Measurements from ENCODE around the gene AKR1D1.
"Not testable (repeated sequence)": the region's sequence is repeated elsewhere in the genome, so short reads cannot be mapped to it uniquely, and the experiment has no call there.

The AKR1D1 gene, protein sequence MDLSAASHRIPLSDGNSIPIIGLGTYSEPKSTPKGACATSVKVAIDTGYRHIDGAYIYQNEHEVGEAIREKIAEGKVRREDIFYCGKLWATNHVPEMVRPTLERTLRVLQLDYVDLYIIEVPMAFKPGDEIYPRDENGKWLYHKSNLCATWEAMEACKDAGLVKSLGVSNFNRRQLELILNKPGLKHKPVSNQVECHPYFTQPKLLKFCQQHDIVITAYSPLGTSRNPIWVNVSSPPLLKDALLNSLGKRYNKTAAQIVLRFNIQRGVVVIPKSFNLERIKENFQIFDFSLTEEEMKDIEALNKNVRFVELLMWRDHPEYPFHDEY

DNA sequence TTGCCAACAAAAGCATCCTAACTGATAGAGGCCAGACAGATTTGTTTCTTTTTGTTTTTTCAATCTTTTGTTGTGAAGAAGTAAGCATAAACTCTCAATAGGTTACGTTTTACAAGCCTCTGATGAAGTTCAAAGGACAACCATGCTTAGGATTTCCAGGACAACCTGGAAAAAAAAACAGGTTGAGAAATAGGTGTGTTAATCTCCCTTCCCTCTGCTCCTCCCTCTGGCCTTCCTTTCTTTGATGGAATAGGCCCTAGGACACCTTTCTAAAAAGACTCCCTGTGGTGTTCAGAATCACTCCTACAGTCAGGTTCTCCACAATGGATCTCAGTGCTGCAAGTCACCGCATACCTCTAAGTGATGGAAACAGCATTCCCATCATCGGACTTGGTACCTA, at the start of gene AKR1D1:
AKR1D1 (plus strand) TSS at position 264 of the 400 bp plus-strand sequence; CDS start at position 324, 60 bp downstream.
- no peak for DNase-seq (ENCODE audit: low spot score)

DNA sequence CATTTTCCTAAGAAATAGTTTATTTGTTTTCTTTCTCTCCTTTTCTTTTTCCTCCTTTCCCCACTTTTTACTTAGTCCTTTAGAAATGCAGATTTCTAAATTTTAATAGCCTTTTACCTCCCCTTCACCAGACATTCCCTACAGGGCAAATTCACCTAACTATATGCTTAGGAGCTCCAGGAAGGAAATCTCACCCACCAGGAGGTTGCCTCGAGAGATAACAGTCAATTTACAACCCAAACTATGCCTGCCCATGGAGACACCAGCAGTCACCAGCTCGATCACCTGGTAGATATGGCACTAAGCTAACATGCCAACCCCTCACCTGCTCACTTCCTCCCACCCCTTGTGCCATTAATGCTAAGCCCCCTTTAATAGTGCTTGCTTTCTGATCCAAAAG, 49.2 kb upstream of the AKR1D1 start:
- no peak for DNase-seq (ENCODE audit: low spot score)

DNA sequence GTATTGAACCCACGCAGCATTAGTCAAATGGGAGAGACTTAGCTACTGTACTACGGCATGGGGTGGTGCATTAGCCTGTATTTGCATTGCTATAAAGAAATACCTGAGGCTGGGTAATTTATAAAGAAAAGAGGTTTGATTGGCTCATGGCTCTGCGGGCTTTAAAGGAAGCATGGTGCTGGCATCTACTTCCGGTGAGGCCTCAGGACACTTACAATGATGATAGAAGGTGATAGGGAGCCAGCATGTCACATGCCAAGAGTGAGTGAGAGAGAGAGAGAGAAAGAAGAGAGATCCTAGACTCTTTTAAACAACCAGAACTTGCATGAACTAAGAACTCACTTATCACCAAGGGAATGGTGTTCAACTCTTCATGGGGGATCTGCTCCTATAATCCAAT, 47.1 kb upstream of the AKR1D1 start:
- no peak for DNase-seq (ENCODE audit: low spot score)

DNA sequence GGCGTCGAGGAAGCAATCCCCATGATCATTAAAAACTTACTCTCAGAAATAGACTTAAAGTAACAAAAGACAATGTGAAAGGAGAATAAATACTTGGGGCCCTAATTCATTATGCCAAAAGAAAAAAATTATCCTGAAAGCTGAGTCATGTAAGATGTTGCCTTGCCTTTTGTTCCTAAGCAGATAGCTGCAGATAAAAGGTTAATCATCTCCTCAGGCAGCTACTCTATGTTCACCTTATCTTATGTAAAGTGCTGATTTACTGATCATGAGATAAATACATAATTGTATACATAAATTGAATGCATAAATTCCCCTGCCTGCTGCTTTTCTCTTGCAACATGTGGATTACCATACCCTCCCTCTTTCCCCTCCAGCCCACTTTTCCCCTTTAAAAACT, 46.3 kb upstream of the AKR1D1 start:
- DNase-seq (ENCODE audit: low spot score), result no peak

DNA sequence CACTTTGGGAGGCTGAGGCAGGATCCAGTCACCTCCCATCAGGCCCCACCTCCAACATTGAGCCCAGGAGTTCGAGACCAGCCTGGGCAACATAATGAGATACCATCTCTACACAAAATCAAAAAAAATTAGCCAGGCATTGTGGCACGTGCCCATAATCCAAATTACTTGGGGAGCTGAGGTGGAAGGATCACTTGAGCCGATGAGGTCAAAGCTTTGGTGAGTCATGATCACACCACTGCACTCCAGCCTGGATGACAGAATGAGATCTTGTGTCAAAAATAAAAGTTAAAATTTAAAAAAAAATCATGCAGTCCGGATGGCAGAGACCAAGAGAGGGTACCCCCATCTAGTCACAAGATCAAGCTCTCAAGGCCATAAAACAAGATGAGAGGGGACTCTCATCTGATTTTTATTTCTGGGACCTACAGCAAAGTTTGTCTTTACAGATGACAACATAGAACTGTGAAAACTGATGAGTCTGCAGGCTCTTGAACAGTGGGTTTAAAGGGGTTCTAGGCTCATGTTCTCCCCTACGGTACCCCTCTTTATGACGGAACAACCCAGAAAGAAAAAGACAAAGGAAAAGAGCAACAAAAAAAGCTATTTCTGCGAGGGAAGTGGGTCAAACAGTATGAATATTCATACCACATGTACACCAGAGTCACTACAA, 45.4 kb upstream of the AKR1D1 start:
- no peak for DNase-seq (ENCODE audit: low spot score)

DNA sequence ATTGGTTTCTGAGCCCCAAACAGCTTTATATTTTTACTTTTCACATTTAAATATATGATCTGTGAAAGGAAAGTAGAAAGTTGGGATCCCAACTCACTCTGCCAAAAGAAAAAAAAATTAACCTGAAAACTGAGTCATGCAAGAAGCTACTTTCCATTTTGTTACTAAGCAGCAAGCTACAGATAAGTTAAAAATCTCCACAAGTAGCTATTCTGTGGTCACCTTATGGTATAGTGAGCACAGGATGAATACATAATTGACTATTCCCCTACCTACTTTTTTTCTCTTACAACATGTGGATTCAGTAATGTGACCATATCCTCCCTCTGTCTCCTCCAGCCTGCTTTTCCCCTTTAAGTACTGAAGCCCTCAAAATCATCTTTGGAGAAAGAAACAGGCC, 44.1 kb upstream of the AKR1D1 start:
- no peak for DNase-seq (ENCODE audit: low spot score)

DNA sequence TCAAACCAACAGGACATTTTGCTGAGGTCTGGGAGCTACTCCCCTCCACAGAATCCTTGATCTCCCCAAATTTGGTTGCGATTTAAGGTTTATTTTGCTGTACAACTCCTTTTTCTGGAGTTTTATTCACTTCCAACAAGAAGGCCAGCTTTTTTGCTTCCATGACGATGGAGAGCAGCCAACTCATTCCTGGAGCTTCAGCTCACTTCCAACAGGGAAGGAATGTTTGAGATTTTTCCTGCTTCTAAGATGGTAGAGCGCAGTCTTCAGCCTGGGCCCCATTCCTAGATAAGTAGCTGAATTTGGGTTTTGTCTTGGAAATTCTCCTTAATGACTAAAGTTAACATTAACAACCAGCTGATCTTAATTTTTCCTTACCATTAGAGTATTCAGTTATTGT, 43.5 kb upstream of the AKR1D1 start:
- DNase-seq (ENCODE audit: low spot score), result no peak

DNA sequence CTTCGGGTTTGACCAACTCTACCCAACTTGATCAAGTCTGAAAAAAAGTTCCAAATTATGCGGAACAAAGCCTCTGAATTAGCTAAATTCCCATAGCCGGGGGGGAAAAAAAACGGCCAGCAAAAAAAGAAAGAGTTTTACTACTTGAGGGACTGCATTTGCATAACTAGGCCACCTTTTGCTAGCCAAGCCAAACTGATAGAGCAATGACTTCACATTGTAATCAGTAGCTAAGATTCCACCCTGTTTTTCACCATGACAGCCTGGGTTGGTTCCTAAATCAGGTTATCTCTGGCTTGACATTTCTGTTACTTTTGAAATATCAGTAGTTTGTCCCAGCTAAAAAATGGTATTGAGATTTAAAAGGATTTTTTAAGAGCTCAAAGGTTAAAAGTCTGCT, 43.0 kb upstream of the AKR1D1 start:
- DNase-seq (ENCODE audit: low spot score), result no peak

DNA sequence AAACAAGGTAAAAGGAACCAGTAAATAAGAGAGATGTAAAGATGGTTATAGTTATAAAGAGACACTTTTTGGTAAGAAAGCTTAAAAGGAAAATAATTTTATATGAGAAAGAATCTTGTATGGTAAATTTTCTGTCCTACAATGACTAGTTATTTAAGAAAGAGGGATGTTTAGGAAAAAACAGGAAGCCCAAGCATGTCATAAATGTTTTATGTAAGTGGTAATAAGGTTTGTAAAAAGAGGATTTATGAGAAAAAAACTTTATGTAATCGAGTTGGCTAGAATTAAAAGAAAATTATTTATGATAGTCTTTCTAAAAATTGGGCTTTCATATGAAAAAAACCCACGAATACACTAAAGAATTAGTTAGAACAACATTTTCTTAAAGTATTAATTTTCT, 40.1 kb upstream of the AKR1D1 start:
- no peak for DNase-seq (ENCODE audit: low spot score)

DNA sequence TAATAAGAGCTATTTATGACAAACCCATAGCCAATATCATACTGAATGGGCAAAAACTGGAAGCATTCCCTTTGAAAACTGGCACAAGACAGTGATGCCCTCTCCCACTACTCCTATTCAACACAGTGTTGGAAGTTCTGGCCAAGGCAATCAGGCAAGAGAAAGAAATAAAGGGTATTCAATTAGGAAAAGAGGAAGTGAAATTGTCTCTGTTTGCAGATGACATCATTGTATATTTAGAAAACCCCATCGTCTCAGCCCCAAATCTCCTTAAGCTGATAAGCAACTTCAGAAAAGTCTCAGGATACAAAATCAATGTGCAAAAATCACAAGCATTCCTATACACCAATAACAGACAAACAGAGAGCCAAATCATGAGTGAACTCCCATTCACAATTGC, 36.2 kb upstream of the AKR1D1 start:
- not testable (repeated sequence) for DNase-seq (ENCODE audit: low spot score)

DNA sequence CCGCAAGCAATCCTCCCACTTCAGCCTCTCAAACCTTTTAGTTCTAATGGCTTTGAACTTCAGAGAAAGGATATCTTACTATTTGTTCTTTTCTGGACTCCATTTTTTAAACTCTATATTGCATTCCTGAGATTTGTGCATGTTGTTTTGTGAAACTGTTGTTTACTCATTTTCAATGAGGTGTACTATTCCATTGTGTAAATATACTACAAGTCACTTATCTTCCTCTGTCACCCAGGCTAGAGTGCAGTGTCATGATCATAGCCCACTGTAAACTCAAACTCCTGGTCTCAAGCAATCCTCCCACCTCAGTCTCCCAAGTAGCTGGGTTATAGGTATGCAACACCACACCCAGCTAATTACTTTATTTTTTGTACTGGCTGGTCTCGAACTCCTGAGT, 31.4 kb upstream of the AKR1D1 start:
- no peak for DNase-seq (ENCODE audit: low spot score)

DNA sequence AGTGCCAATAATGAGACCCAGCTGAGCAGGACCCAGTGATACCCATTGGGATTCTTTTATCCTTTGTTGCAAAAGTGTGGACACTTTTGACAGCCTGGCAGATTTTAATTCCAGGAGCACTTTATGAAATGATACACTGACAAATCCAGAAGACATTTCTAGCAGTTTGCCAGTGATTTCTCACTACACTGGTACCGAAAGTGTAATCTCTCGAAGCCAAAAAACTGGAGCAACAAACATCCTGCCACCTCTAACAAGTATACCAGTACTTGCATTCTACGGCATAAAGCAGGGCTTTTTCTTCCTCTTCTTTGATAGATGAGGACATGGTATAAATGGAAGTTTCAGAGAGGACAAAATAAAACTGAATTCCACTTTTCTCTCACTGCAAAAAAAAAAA, 28.4 kb upstream of the AKR1D1 start:
- DNase-seq (ENCODE audit: low spot score), result no peak

DNA sequence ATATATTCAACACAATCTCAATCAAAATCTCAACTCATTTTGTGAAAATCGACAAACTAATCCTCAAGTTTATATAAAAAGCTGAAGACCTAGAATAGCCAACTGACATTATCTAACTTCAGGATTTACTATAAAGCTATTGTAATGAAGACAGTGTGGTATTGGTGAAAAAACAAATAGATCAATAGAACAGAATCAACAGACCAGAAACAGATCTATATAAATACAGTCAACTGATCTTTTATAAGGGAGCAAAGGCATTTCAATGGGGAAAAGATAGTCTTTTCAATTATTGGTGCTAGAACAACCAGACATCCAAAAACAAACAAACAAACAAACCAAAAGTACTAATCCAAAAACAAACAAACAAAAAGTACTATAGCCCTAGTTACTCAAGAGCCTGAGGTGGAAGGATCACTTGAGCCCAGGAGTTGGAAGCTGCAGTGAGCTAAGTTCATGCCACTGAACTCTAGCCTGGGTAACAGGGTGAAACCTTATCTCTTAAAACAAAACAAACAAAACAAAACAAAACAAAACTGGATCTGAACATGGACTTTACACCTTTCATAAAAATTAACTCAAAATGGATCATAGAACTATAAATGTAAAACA, 26.6 kb upstream of the AKR1D1 start:
- no peak for DNase-seq (ENCODE audit: low spot score)

DNA sequence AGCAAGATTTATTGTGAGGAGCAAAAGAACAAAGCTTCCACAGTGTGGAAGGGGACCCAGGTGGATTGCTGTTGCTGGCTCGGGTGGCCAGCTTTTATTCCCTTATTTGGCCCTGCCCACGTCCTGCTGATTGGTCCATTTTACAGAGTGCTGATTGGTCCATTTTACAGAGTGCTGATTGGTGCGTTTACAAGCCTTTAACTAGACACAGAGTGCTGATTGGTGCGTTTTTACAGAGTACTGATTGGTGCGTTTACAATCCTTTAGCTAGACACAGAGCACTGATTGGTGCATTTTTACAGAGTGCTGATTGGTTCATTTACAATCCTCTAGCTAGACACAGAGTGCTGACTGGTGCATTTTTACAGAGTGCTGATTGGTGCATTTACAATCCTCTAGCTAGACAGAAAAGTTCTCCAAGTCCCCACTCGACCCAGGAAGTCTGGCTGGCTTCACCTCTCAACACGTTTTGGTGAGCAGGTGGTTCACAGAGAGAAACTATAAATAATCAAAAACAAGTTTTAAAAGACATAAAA, 24.5 kb upstream of the AKR1D1 start:
- not testable (repeated sequence) for DNase-seq (ENCODE audit: low spot score)

DNA sequence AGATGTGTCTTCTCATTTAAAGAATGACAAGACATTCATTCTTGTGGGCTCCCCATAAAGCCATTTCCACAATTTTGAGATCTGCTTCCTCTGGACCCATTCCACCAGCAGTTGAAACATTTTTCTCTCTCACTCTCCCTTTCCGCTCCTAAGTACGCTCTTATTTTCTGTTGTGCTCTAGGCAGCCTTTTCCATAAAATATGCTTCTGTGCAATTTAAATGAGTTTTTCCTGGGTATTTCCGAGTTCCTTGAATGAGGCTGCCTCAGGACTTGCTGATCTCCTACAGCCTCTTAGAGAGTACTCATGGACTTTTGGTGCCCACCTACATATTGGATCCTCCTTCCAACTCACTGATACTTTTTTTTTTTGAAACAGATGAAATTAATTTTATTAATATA, 23.6 kb upstream of the AKR1D1 start:
- DNase-seq (ENCODE audit: low spot score), result no peak

DNA sequence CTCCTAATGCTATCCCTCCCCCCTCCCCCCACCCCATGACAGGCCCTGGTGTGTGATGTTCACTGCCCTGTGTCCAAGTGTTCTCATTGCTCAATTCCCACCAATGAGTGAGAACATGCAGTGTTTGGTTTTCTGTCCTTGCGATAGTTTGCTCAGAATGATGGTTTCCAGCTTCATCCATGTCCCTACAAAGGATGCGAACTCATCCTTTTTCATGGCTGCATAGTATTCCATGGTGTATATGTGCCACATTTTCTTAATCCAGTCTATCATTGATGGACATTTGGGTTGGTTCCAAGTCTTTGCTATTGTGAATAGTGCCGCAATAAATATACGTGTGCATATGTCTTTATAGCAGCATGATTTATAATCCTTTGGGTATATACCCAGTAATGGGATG, 20.6 kb upstream of the AKR1D1 start:
- not testable (repeated sequence) for DNase-seq (ENCODE audit: low spot score)

DNA sequence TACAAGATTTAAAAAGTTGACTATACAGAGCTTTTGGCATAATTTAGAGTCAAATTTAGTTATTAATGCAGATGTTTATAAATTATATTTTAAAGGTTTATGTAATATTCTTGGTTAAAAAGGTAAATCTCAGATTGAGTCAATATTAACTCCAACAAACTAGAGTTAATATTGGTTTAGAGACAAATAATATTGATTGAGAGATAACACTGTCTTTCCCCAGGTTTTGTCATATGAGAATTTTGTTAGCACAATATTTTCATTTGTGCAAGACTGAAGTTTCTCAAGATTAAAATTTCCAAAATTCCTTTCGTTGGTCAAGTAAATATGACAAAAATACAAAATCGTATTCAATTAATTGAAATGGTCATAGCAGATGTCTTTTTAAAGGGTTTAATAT, 12.9 kb upstream of the AKR1D1 start:
- no peak for DNase-seq (ENCODE audit: low spot score)

DNA sequence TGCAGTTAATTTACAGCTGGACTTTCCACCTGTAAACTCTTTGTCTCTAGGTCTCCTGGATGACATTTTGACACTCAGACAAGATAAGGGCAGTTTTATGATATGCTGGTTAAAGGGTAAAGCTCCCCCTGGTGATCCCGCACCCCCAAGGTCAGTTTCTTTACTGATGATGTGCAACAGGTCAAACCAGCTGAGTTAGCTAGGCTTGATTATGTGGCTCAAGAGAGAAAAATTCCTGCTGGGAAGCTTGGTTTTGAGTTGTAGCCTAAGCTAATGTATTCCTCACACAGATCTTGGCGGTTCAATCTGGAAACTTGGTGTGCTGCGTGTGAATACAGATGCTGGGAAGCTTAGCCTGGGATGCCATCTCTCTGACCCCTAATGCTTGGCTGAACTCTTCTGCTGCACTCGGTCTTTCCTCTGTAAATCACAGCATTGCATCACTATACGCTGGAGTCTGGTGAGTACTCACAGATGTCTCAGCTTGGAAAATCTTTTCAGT, 11.4 kb upstream of the AKR1D1 start:
- DNase-seq (ENCODE audit: low spot score), result no peak

DNA sequence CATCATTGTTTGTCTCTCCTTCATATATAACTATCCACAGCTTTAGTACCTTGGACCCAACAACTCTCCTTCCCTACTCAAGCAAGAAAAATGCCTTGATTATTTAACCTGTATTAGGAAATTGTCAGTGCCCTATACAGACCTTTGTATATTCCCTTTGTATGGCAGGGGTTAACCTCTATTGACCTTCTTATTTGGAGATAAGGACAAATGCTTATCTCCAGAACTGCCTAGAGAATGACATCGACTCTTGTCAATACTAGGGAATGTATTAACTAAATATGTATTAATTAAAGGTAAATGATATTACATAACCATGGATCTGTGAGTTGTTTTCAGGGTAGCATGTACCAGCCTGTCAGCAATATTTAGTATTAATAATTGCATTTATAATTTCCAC, 10.4 kb upstream of the AKR1D1 start:
- DNase-seq (ENCODE audit: low spot score), result no peak

DNA sequence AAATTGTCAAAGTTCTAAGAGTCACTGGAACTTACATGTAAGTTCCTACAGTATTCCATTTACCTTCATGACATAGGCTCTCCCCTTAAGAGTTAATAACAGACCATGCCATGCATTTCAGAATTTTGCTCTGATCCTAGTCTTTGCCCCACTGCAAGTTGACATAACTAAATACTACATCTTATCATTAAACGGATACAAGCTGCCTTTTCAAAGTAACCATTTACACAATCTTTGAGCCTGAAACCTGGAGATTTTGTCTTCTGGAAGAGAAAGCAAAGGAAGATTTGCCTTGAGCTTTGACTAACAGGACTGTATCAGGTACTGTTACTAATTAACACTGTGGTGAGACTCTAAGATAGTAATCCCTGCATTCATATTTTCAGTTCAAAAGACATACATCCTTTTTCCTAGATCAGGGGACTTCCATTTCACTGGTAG, 9.3 kb upstream of the AKR1D1 start:
- no peak for DNase-seq (ENCODE audit: low spot score)

DNA sequence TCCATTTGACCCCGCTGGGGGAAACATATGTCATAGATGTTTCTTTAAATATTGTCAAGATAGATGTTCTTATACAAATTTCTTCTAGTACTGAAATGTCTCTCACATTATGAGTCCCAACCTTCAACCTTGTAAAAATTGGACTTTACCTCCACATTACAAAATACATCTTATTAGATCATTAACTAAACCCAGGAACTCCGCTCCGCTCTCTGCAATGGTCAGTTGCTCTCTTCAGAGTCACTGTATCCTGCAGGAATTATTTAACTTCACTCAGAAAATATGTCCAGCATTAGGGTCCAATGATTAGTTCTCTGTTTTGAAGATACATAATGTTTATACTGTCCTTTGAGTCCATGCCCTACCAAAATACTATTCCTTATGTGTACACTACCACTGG, 8.5 kb upstream of the AKR1D1 start:
- DNase-seq (ENCODE audit: low spot score), result no peak

DNA sequence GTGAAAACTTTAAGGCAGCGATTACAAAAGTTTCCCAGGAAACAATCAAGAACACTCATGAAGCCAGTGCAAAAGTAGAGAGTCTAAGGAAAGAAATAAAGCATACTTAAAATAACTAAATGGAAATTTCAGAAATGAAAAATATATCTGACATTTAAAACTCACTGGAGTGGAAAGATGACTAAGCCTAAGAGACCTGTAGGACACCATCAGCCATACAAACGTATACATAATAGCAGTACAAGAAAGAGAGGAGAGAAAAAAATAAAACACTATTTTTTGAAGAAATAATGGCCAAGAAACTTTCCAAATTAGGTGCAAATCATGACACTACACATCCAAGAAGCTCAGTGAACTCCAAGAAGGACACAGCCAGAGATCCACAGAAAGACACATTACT, 5.4 kb upstream of the AKR1D1 start:
- no peak for DNase-seq (ENCODE audit: low spot score)

DNA sequence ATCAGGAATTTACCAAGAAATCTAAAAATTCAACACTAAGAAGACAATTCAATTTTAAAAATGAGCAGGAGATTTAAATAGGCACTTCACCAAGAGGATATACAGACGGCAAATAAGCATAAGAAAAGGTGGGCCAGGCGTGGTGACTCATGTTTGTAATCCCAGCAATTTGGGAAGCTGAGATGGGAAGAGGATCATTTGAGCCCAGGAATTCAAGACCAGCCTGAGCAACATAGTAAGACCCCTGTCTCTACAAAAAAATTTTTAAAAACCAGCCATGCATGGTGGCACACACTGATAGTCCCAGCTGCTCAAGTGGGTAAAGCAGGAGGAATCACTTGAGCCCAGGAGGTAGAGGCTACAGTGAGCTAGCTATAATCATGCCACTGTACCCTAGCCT, 3.5 kb upstream of the AKR1D1 start:
- DNase-seq (ENCODE audit: low spot score), result no peak
